Spleen (tissue), 7 donors: ENCODE data around the gene FSCN2.

Experiments
- POLR2A ChIP-seq, 3 donors: fragments of 450-650 bp; IDR thresholded peaks; one replicate each; pipeline ENCODE4 v1.5.1; 2017; ENCODE audit warnings: antibody characterized with exemption in 3 of 3, mild to moderate bottlenecking in 1 of 3
- POLR2AphosphoS5 ChIP-seq, 3 donors: sonication (generic); formaldehyde crosslinking; IDR thresholded peaks; one replicate each; pipeline ENCODE4 v1.5.1; 2017; ENCODE audit warnings: antibody characterized with exemption in 3 of 3
- TF ChIP-seq, protein P1 (sequence below), 11 experiments: fragments of 200-600 bp in 7 of 11; fragments of 450-650 bp in 4 of 11; sonication (generic) in 4 of 11; IDR thresholded peaks in 8 of 11; conservative IDR thresholded peaks in 3 of 11; 1 replicate in 7 of 11; 2 replicates in 4 of 11; pipeline versions ENCODE4 v1.4.0 to v1.8.0; 2016 to 2021; ENCODE audit warnings: antibody characterized with exemption in 11 of 11, inconsistent platforms in 4 of 11, mild to moderate bottlenecking in 1 of 11
- donor health status: DM: no; HTN: no; CAD: no; lungs with moderate emphysema.
- donor health status: DM: no; HTN: no; CAD: no.
- donor health status: DM: no; HTN: no; CAD: no.

DNA sequence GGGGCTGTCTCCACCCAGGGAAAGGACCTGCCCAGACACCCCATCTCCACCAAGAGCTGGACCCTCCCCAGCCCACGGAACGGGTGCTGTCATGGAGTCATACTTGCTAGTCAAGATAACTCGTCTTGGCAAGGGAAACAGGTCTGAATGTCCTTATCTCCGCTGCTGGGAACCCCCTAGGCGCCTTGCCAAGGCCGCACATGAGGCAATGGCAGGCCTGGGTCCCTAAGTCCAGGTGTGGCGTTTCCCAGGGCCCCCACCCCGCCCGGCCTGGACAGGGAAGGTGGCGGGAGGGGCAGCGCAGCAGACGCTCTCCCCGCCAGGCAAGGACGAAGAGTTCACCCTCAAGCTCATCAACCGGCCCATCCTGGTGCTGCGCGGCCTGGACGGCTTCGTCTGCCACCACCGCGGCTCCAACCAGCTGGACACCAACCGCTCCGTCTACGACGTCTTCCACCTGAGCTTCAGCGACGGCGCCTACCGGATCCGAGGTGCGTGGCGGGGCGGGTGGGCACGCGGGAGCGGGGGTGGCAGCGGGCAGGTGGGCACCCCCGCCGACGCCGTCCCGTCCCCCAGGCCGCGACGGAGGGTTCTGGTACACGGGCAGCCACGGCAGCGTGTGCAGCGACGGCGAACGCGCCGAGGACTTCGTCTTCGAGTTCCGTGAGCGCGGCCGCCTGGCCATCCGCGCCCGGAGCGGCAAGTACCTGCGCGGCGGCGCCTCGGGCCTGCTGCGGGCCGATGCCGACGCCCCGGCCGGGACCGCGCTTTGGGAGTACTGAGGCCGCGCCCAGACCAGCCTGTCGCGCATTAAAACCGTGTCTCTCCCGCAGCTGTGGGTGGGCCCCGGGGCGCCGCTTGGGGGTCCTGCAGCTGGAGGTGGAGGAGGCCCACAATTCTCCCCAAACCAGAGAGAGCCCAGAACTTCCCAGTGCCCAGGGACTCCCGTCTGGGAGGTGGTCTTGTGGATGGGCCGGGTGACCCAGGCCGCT lies 8.4 kb downstream of the FSCN2 start:
- TF ChIP-seq, protein P1, sequence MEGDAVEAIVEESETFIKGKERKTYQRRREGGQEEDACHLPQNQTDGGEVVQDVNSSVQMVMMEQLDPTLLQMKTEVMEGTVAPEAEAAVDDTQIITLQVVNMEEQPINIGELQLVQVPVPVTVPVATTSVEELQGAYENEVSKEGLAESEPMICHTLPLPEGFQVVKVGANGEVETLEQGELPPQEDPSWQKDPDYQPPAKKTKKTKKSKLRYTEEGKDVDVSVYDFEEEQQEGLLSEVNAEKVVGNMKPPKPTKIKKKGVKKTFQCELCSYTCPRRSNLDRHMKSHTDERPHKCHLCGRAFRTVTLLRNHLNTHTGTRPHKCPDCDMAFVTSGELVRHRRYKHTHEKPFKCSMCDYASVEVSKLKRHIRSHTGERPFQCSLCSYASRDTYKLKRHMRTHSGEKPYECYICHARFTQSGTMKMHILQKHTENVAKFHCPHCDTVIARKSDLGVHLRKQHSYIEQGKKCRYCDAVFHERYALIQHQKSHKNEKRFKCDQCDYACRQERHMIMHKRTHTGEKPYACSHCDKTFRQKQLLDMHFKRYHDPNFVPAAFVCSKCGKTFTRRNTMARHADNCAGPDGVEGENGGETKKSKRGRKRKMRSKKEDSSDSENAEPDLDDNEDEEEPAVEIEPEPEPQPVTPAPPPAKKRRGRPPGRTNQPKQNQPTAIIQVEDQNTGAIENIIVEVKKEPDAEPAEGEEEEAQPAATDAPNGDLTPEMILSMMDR (IDR thresholded peaks at IDR 0.05 in 8 of 11, conservative IDR thresholded peaks at IDR 0.05 in 3 of 11), result no peak
- TF ChIP-seq POLR2A (IDR thresholded peaks at IDR 0.05), result no peak
- TF ChIP-seq POLR2AphosphoS5 (IDR thresholded peaks at IDR 0.05), result peak in 2 of 3 donors; percentile 29 to 65
